ENCODE measurements around the gene HILPDA. TPM values are rescaled to one million over a fixed set of nuclear protein-coding genes. Genes with fewer than 3 reads are reported as not detected.

HILPDA gene
- 171 TPM in 2 replicates for total RNA-seq

- Mint-ChIP-seq H3K27ac (peak within 1 kb of the TSS; percentile 100), H3K4me3 (peak within 1 kb of the TSS; percentile 90), H3K36me3 (ENCODE audit: low read depth) (peaks cover 40% of the 10 kb centered on the region), H3K9me3 (peaks cover 3% of the 10 kb centered on the region), H3K4me1 (peaks cover 63% of the 10 kb centered on the region), H3K27me3 (peaks cover 6% of the 10 kb centered on the region)
- DNase-seq = peak; percentile 99
- intact Hi-C loops (cut with micrococcal nuclease) = loop anchor here (1.0 to 10.0 kb wide), 3 partner anchors 45 to 801 kb away; partner anchors contain the start of genes RBM28 and SND1
Observed at GRCh38 chr7:128455543-128456254, at the start of gene HILPDA. Gene HILPDA, plus strand, starts transcription at chr7:128455878. Its CDS starts 1,391 bp downstream, at chr7:128457269.

GRCh38 chr7:128406314-128407232 lies 49.1 kb upstream of the HILPDA start:
- DNase-seq = peak; percentile 64
- Mint-ChIP-seq H3K27me3 (peaks cover 5% of the 10 kb centered on the region), H3K36me3 (ENCODE audit: low read depth) (peaks cover 10% of the 10 kb centered on the region), H3K27ac (peak overlapping the region; percentile 90), H3K9me3 (no peaks in the 10 kb centered on the region), H3K4me1 (peaks cover 46% of the 10 kb centered on the region), H3K4me3 (peak overlapping the region; percentile 88)
- intact Hi-C loops (cut with micrococcal nuclease) = loop anchor here (5.0 to 10.0 kb wide), 2 partner anchors 128 to 331 kb away; partner anchors contain the start of gene CALU

- peaks cover 6% of the 10 kb centered on the region for H3K36me3 Mint-ChIP-seq (ENCODE audit: low read depth)
- H3K27ac Mint-ChIP-seq = peak overlapping the region; percentile 48
- no peak overlapping the region for H3K4me3 Mint-ChIP-seq
- H3K9me3 Mint-ChIP-seq = no peaks in the 10 kb centered on the region
- intact Hi-C loops (cut with micrococcal nuclease) = loop anchor here (5.0 to 10.0 kb wide), 2 partner anchors 128 to 330 kb away; partner anchors contain the start of gene CALU
- peak; percentile 59 for DNase-seq
- peaks cover 8% of the 10 kb centered on the region for H3K27me3 Mint-ChIP-seq
- peaks cover 46% of the 10 kb centered on the region for H3K4me1 Mint-ChIP-seq
Observed at GRCh38 chr7:128407233-128407589, 48.5 kb upstream of the HILPDA start.

GRCh38 chr7:128407751-128408708 lies 47.6 kb upstream of the HILPDA start:
- Mint-ChIP-seq H3K9me3 (no peaks in the 10 kb centered on the region), H3K27ac (no peak overlapping the region), H3K4me1 (peaks cover 46% of the 10 kb centered on the region), H3K36me3 (ENCODE audit: low read depth) (peaks cover 3% of the 10 kb centered on the region), H3K4me3 (peak overlapping the region; percentile 93), H3K27me3 (peaks cover 10% of the 10 kb centered on the region)
- intact Hi-C loops (cut with micrococcal nuclease) = loop anchor here (5.0 to 10.0 kb wide), 2 partner anchors 127 to 329 kb away; partner anchors contain the start of gene CALU
- DNase-seq = peak; percentile 65

GRCh38 chr7:128408709-128409595 lies 46.7 kb upstream of the HILPDA start:
- Mint-ChIP-seq H3K9me3 (no peaks in the 10 kb centered on the region), H3K36me3 (ENCODE audit: low read depth) (peaks cover 2% of the 10 kb centered on the region), H3K27ac (peak overlapping the region; percentile 82), H3K4me3 (peak overlapping the region; percentile 93), H3K4me1 (peaks cover 43% of the 10 kb centered on the region), H3K27me3 (peaks cover 19% of the 10 kb centered on the region)
- DNase-seq = no peak
- intact Hi-C loops (cut with micrococcal nuclease) = loop anchor here (5.0 to 10.0 kb wide), 2 partner anchors 126 to 328 kb away; partner anchors contain the start of gene CALU

GRCh38 chr7:128409596-128410450 lies 45.9 kb upstream of the HILPDA start, which contains the start of gene IMPDH1:
Gene IMPDH1, minus strand, starts transcription at chr7:128409982. Its CDS starts 81 bp downstream, at chr7:128409901.
- Mint-ChIP-seq H3K4me1 (peaks cover 36% of the 10 kb centered on the region), H3K9me3 (no peaks in the 10 kb centered on the region), H3K27ac (peak within 1 kb of the TSS; percentile 87), H3K36me3 (ENCODE audit: low read depth) (peaks cover 2% of the 10 kb centered on the region), H3K4me3 (peak within 1 kb of the TSS; percentile 93), H3K27me3 (peaks cover 22% of the 10 kb centered on the region)
- peak; percentile 96 for DNase-seq
- intact Hi-C loops (cut with micrococcal nuclease) = loop anchor here (1.0 to 10.0 kb wide), 4 partner anchors 12 to 327 kb away; partner anchors contain the start of genes CALU and HILPDA

- peak overlapping the region; percentile 93 for H3K4me3 Mint-ChIP-seq
- H3K27me3 Mint-ChIP-seq = peaks cover 22% of the 10 kb centered on the region
- H3K36me3 Mint-ChIP-seq (ENCODE audit: low read depth) = peaks cover 2% of the 10 kb centered on the region
- no peaks in the 10 kb centered on the region for H3K9me3 Mint-ChIP-seq
- DNase-seq = no peak
- peak overlapping the region; percentile 87 for H3K27ac Mint-ChIP-seq
- H3K4me1 Mint-ChIP-seq = peaks cover 33% of the 10 kb centered on the region
- intact Hi-C loops (cut with micrococcal nuclease) = loop anchor here (1.0 kb wide), 2 partner anchors 12 to 45 kb away; partner anchors contain the start of gene HILPDA
Observed at GRCh38 chr7:128410451-128410753, 45.3 kb upstream of the HILPDA start.

- H3K27ac Mint-ChIP-seq = no peak overlapping the region
- intact Hi-C loops (cut with micrococcal nuclease) = no loop called here
- peaks cover 23% of the 10 kb centered on the region for H3K27me3 Mint-ChIP-seq
- H3K4me1 Mint-ChIP-seq = peaks cover 4% of the 10 kb centered on the region
- no peak overlapping the region for H3K4me3 Mint-ChIP-seq
- no peak for DNase-seq
- no peaks in the 10 kb centered on the region for H3K36me3 Mint-ChIP-seq (ENCODE audit: low read depth)
- H3K9me3 Mint-ChIP-seq = no peaks in the 10 kb centered on the region
Observed at GRCh38 chr7:128415217-128415785, 40.4 kb upstream of the HILPDA start.

- Mint-ChIP-seq H3K4me1 (peaks cover 5% of the 10 kb centered on the region), H3K4me3 (no peak overlapping the region), H3K36me3 (ENCODE audit: low read depth) (no peaks in the 10 kb centered on the region), H3K9me3 (no peaks in the 10 kb centered on the region), H3K27ac (no peak overlapping the region), H3K27me3 (peaks cover 19% of the 10 kb centered on the region)
- DNase-seq = no peak
- intact Hi-C loops (cut with micrococcal nuclease) = no loop called here
Observed at GRCh38 chr7:128417071-128417470, 38.6 kb upstream of the HILPDA start.

GRCh38 chr7:128419257-128419656 lies 36.4 kb upstream of the HILPDA start:
- Mint-ChIP-seq H3K9me3 (no peaks in the 10 kb centered on the region), H3K4me1 (peaks cover 8% of the 10 kb centered on the region), H3K36me3 (ENCODE audit: low read depth) (no peaks in the 10 kb centered on the region), H3K27ac (no peak overlapping the region), H3K27me3 (peaks cover 6% of the 10 kb centered on the region), H3K4me3 (no peak overlapping the region)
- no peak for DNase-seq
- intact Hi-C loops (cut with micrococcal nuclease) = no loop called here

- H3K27ac Mint-ChIP-seq = no peak overlapping the region
- no peaks in the 10 kb centered on the region for H3K36me3 Mint-ChIP-seq (ENCODE audit: low read depth)
- peaks cover 4% of the 10 kb centered on the region for H3K27me3 Mint-ChIP-seq
- peaks cover 8% of the 10 kb centered on the region for H3K4me1 Mint-ChIP-seq
- DNase-seq = no peak
- intact Hi-C loops (cut with micrococcal nuclease) = no loop called here
- H3K4me3 Mint-ChIP-seq = no peak overlapping the region
- no peaks in the 10 kb centered on the region for H3K9me3 Mint-ChIP-seq
Observed at GRCh38 chr7:128420773-128421172, 34.9 kb upstream of the HILPDA start.

Measured in activated CD4-positive, alpha-beta T cell treated with anti-CD3 and anti-CD28 coated beads, Interleukin-2, amount 10 ng/mL, durations not matched to agents 24 days and 14 days (primary cell).